GM23338 (cell line): ENCODE data around the gene CCNG2. TPM values are rescaled to one million over a fixed set of nuclear protein-coding genes. Genes with fewer than 3 reads are reported as not detected.

Experiments used
- CREB1 ChIP-seq: fragments of 250-450 bp; sonication (Bioruptor Pico); IDR thresholded peaks from 2 replicates; pipeline ENCODE4 v1.5.0; 2020; ENCODE audit warnings: low read depth, mild to moderate bottlenecking, moderate library complexity
- JUNB ChIP-seq: IDR thresholded peaks from one replicate; pipeline ENCODE4 v1.6.1; 2016; ENCODE audit warnings: antibody characterized with exemption; ENCODE audit not compliant: unreplicated experiment
- NANOG ChIP-seq: IDR thresholded peaks from 2 replicates; pipeline ENCODE4 v1.6.1; 2016; ENCODE audit warnings: antibody characterized with exemption, borderline replicate concordance
- STAT1 ChIP-seq: IDR thresholded peaks from one replicate; pipeline ENCODE4 v1.6.1; 2016; ENCODE audit warnings: antibody characterized with exemption; ENCODE audit not compliant: unreplicated experiment
- ZNF331 ChIP-seq: fragments of 250-450 bp; sonication (Bioruptor Pico); IDR thresholded peaks from 2 replicates; pipeline ENCODE4 v1.5.0; 2020; ENCODE audit warnings: low read depth, mild to moderate bottlenecking, moderate library complexity
- polyA plus RNA-seq: library from polyadenylated mRNA; unstranded; fragments of >200 nt; fragmentation: Nextera tagmentation; extraction: Ambion mirVana; gene quantifications from 2 replicates; pipeline ENCODE4 v1.2.1, GENCODE V29; 2016
- total RNA-seq: library from RNA; depleted of rRNA; stranded (reverse); fragments of >200 nt; shearing (Covaris generic); gene quantifications from 2 replicates; pipeline ENCODE4 v1.2.3, GENCODE V29; 2014
- TF ChIP-seq, protein P1 (sequence below): fragments of 250-450 bp; sonication (Bioruptor Pico); IDR thresholded peaks from 2 replicates; pipeline ENCODE4 v1.5.0; 2020; ENCODE audit warnings: mild to moderate bottlenecking, moderate library complexity
- TF ChIP-seq, protein P2 (sequence below): IDR thresholded peaks from 2 replicates; pipeline ENCODE4 v1.6.1; 2016; ENCODE audit warnings: antibody characterized with exemption
- TF ChIP-seq, protein P3 (sequence below): IDR thresholded peaks from one replicate; pipeline ENCODE4 v1.6.1; 2018; ENCODE audit warnings: antibody characterized with exemption; ENCODE audit not compliant: unreplicated experiment

Gene CCNG2
- total and polyA plus RNA-seq, 2 experiments from 2014 or later: 7.1 to 16.5 TPM

DNA sequence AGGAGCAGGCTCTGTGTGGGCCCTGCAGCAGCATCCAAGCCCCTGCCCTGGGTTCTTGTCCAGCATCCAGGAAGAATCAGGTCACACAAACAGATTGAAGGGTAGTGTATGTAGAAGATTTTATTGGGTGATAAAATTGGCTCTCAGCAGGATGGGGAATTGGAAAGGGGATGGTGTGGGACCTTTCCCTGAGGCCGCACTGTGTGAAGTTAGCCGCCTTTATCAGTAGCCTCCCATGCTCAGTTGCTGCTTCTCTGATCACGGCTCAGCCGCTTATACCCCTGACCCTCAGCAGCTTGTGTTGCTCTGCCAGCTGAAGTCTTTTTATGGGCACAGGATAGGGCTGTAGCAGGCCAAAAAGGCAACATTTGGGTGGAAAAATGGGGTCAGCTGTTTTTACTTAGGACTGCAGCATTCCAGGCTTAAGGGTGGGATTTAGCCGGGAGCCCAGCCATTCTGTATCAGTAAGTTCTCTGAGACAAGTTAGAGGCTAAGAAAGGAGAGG lies 35.2 kb upstream of the CCNG2 start (continued):
- TF ChIP-seq, protein P1, sequence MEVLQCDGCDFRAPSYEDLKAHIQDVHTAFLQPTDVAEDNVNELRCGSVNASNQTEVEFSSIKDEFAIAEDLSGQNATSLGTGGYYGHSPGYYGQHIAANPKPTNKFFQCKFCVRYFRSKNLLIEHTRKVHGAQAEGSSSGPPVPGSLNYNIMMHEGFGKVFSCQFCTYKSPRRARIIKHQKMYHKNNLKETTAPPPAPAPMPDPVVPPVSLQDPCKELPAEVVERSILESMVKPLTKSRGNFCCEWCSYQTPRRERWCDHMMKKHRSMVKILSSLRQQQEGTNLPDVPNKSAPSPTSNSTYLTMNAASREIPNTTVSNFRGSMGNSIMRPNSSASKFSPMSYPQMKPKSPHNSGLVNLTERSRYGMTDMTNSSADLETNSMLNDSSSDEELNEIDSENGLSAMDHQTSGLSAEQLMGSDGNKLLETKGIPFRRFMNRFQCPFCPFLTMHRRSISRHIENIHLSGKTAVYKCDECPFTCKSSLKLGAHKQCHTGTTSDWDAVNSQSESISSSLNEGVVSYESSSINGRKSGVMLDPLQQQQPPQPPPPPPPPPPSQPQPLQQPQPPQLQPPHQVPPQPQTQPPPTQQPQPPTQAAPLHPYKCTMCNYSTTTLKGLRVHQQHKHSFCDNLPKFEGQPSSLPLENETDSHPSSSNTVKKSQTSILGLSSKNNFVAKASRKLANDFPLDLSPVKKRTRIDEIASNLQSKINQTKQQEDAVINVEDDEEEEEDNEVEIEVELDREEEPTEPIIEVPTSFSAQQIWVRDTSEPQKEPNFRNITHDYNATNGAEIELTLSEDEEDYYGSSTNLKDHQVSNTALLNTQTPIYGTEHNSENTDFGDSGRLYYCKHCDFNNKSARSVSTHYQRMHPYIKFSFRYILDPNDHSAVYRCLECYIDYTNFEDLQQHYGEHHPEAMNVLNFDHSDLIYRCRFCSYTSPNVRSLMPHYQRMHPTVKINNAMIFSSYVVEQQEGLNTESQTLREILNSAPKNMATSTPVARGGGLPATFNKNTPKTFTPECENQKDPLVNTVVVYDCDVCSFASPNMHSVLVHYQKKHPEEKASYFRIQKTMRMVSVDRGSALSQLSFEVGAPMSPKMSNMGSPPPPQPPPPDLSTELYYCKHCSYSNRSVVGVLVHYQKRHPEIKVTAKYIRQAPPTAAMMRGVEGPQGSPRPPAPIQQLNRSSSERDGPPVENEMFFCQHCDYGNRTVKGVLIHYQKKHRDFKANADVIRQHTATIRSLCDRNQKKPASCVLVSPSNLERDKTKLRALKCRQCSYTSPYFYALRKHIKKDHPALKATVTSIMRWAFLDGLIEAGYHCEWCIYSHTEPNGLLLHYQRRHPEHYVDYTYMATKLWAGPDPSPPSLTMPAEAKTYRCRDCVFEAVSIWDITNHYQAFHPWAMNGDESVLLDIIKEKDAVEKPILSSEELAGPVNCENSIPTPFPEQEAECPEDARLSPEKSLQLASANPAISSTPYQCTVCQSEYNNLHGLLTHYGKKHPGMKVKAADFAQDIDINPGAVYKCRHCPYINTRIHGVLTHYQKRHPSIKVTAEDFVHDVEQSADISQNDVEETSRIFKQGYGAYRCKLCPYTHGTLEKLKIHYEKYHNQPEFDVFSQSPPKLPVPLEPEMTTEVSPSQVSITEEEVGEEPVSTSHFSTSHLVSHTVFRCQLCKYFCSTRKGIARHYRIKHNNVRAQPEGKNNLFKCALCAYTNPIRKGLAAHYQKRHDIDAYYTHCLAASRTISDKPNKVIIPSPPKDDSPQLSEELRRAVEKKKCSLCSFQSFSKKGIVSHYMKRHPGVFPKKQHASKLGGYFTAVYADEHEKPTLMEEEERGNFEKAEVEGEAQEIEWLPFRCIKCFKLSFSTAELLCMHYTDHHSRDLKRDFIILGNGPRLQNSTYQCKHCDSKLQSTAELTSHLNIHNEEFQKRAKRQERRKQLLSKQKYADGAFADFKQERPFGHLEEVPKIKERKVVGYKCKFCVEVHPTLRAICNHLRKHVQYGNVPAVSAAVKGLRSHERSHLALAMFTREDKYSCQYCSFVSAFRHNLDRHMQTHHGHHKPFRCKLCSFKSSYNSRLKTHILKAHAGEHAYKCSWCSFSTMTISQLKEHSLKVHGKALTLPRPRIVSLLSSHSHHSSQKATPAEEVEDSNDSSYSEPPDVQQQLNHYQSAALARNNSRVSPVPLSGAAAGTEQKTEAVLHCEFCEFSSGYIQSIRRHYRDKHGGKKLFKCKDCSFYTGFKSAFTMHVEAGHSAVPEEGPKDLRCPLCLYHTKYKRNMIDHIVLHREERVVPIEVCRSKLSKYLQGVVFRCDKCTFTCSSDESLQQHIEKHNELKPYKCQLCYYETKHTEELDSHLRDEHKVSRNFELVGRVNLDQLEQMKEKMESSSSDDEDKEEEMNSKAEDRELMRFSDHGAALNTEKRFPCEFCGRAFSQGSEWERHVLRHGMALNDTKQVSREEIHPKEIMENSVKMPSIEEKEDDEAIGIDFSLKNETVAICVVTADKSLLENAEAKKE (CRISPR knock-in tag): no peak
- TF ChIP-seq, protein P2, sequence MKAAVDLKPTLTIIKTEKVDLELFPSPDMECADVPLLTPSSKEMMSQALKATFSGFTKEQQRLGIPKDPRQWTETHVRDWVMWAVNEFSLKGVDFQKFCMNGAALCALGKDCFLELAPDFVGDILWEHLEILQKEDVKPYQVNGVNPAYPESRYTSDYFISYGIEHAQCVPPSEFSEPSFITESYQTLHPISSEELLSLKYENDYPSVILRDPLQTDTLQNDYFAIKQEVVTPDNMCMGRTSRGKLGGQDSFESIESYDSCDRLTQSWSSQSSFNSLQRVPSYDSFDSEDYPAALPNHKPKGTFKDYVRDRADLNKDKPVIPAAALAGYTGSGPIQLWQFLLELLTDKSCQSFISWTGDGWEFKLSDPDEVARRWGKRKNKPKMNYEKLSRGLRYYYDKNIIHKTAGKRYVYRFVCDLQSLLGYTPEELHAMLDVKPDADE: no peak
- TF ChIP-seq, protein P3, sequence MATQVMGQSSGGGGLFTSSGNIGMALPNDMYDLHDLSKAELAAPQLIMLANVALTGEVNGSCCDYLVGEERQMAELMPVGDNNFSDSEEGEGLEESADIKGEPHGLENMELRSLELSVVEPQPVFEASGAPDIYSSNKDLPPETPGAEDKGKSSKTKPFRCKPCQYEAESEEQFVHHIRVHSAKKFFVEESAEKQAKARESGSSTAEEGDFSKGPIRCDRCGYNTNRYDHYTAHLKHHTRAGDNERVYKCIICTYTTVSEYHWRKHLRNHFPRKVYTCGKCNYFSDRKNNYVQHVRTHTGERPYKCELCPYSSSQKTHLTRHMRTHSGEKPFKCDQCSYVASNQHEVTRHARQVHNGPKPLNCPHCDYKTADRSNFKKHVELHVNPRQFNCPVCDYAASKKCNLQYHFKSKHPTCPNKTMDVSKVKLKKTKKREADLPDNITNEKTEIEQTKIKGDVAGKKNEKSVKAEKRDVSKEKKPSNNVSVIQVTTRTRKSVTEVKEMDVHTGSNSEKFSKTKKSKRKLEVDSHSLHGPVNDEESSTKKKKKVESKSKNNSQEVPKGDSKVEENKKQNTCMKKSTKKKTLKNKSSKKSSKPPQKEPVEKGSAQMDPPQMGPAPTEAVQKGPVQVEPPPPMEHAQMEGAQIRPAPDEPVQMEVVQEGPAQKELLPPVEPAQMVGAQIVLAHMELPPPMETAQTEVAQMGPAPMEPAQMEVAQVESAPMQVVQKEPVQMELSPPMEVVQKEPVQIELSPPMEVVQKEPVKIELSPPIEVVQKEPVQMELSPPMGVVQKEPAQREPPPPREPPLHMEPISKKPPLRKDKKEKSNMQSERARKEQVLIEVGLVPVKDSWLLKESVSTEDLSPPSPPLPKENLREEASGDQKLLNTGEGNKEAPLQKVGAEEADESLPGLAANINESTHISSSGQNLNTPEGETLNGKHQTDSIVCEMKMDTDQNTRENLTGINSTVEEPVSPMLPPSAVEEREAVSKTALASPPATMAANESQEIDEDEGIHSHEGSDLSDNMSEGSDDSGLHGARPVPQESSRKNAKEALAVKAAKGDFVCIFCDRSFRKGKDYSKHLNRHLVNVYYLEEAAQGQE: no peak
- TF ChIP-seq JUNB: no peak
- TF ChIP-seq CREB1 (CRISPR knock-in tag): no peak
- TF ChIP-seq NANOG: no peak
- TF ChIP-seq ZNF331 (CRISPR knock-in tag): no peak
- TF ChIP-seq STAT1: no peak
